AG04449 (cell line): ENCODE measurements around the gene LAYN.

Experiments used
- CTCF ChIA-PET: fragments of 350-600 bp; formaldehyde crosslinking; extraction: SDS; loops from one replicate; lab custom pipeline; 2021; ENCODE audit warnings: antibody characterized with exemption; lab: Yijun Ruan, JAX
- POLR2A ChIA-PET: fragments of 400-600, 350-600 bp; formaldehyde crosslinking; extraction: SDS; loops from one replicate; lab custom pipeline; 2020; ENCODE audit warnings: antibody characterized with exemption, inconsistent platforms; lab: Yijun Ruan, JAX
- DNase-seq: peaks from one replicate; pipeline ENCODE4 v3.0.0-alpha.2; 2010; ENCODE audit warnings: low read depth, low spot score
- H3K4me3 ChIP-seq: 2 replicates; pipeline ENCODE4 v1.5.1; 2011; ENCODE audit warnings: low read depth, mild to moderate bottlenecking, control low read depth, low read length
- TF ChIP-seq, protein P1 (sequence below): IDR thresholded peaks from one replicate; pipeline ENCODE4 v1.5.1; 2011; ENCODE audit warnings: mild to moderate bottlenecking, moderate library complexity, low read length, control low read depth, inconsistent platforms; ENCODE audit not compliant: insufficient read depth; ENCODE audit errors: missing control alignments

The LAYN gene

DNA sequence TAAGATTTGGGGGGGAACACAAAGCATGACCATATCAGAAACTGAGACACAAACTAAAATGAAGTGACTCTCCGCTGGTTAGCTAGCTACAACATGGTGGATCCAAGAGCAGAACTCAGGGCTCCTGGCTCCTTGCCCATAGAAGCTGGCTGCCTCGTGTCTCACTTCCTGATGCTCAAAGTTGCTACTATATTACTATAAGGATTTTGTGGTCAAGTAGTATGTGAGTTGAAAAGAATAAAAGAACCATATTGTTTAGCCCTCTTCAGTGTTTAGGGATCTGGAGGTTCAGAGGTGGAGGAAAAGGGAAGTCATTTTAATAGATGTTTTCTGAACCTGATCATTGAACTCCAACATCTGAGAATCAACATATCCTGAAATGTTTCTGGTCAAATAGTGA lies 44.9 kb downstream of the LAYN start:
- TF ChIP-seq, protein P1, sequence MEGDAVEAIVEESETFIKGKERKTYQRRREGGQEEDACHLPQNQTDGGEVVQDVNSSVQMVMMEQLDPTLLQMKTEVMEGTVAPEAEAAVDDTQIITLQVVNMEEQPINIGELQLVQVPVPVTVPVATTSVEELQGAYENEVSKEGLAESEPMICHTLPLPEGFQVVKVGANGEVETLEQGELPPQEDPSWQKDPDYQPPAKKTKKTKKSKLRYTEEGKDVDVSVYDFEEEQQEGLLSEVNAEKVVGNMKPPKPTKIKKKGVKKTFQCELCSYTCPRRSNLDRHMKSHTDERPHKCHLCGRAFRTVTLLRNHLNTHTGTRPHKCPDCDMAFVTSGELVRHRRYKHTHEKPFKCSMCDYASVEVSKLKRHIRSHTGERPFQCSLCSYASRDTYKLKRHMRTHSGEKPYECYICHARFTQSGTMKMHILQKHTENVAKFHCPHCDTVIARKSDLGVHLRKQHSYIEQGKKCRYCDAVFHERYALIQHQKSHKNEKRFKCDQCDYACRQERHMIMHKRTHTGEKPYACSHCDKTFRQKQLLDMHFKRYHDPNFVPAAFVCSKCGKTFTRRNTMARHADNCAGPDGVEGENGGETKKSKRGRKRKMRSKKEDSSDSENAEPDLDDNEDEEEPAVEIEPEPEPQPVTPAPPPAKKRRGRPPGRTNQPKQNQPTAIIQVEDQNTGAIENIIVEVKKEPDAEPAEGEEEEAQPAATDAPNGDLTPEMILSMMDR, result no peak
- ChIA-PET CTCF (interaction anchor here (0.7 to 6.2 kb wide), 10 partner anchors 12 to 264 kb away, joined by 3 to 89 read pairs (median 5); partner anchors contain the start of gene PPP2R1B), POLR2A (no interaction called here)
- peak; percentile 34 for DNase-seq
- H3K4me3 ChIP-seq, result no peak overlapping the region

DNA sequence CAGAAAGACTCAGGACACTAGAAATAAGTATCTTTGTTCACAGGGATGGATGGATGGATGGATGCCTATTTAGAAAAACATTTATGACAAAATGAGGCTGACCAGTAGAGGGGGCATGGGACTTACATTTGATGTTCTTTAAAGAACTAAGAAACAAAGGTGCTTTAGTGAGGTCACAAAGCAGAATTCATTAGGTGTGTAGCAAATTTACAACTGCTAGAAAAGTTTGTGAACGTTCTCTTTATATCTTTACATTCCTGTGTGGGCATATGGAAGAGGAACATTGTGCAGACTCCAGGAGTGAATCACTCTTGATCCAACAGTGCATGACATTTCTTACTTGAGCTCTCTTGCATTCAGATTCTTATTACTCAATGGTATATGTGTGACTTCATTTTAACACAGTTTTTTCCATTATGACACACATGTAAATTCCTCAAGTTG lies 45.9 kb downstream of the LAYN start:
- DNase-seq, result no peak
- POLR2A ChIA-PET, result interaction anchor here (0.7 kb wide), 1 partner anchor 250 kb away, joined by 3 read pairs; no protein-coding TSS in a partner anchor

DNA sequence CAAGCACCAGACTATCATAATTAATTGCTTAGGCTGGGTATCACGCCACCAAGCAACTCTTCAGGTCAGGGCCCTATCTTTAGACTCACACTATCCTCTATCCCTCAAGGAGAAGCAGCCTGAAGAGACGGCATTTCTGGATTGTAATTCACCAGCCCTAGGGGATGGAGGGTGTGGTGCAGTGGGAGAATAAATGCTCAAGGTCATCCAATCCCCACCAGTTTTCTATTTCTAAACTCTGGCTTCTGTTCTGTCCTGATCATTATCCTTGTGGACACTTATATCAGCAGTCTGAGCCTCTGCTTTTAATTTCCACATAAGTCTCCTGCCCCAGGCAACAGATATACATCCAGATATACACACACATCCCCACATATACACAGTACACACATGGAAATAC lies 48.6 kb downstream of the LAYN start:
- DNase-seq, result no peak
- POLR2A ChIA-PET, result no interaction called here
- no peak overlapping the region for H3K4me3 ChIP-seq
- TF ChIP-seq, protein P1, result no peak
- CTCF ChIA-PET, result interaction anchor here (0.9 to 6.2 kb wide), 5 partner anchors 8 to 254 kb away, joined by 3 to 89 read pairs (median 47); no protein-coding TSS in a partner anchor

More for the DNA sequence above, 45.9 kb downstream of the LAYN start:
- CTCF ChIA-PET, result interaction anchor here (0.7 to 6.2 kb wide), 29 partner anchors 8 to 345 kb away, joined by 3 to 89 read pairs (median 5); partner anchors contain the start of gene PPP2R1B
- TF ChIP-seq, protein P1, result peak; percentile 43
- H3K4me3 ChIP-seq, result no peak overlapping the region

DNA sequence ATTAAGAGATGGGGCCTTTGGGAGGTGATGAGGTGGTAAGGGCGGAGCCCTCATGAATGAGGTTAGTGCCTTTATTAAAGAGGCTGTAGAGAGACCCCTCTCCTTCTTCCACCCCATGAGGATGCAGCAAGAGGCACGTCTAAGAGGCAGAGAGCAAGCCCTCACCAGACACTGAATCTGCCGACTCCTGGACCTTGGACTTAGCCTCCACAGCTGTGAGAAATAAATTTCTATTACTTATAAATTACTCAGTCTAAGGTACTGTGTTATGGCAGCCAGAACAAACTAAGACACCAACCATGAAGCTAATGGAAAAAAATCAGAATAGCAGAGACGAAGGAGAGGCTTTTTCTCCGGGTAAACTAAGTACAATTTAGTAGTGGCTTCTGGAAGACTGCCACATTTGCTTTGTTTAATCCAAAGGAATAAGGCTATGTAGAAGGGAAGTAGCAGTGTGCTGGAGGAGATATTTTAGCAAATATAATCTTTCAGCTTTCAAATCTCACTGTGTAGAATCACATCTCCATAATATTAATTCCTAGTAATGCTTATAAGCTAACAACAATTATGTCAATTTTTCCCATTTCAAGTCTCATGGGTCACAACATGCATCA lies 49.5 kb downstream of the LAYN start:
- ChIA-PET POLR2A (no interaction called here), CTCF (interaction anchor here (0.9 to 6.2 kb wide), 4 partner anchors 7 to 188 kb away, joined by 3 to 89 read pairs (median 26); no protein-coding TSS in a partner anchor)
- TF ChIP-seq, protein P1, result no peak
- no peak for DNase-seq
- H3K4me3 ChIP-seq, result no peak overlapping the region

DNA sequence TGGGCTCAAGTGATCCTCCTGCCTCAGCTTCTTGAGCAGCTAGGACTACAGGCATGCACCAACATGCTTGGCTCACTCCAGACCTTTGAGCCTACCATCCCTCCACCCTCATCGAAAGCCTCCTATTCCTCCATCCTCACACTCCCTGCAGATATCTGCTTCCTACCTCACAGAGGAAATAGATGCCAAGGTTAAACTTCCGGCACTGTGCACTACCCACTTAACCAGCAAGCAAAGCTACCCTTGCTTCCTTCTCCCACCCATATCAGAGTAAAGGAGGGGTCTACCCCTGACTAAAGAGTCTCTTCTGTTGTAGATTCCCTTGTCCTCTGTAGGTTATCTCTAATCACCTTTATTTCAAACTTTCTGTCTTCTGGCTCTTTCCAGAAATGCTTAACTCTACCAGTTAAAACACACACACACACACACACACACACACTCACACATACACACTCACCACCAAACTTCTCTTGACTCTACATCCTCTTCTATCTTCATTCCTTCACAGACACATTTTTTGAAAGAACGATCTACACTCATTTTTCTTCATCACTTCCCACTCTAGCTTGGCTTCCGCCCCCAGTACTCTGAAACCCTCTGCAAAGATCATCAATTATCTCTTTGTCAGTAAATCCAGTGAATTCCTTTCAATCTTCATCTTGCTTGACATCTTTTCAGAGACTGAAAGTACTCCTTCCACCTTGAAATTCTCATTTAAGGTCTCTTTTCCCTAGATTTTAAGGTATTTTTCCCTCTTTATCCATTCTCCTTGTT lies 50.9 kb downstream of the LAYN start:
- TF ChIP-seq, protein P1, result no peak
- DNase-seq, result no peak
- POLR2A ChIA-PET, result no interaction called here
- CTCF ChIA-PET, result interaction anchor here (0.7 to 1.4 kb wide), 4 partner anchors 172 to 268 kb away, joined by 3 to 5 read pairs (median 4); no protein-coding TSS in a partner anchor
- no peak overlapping the region for H3K4me3 ChIP-seq
